PC-9 (cell line): ENCODE results near the gene GDF10. TPM values are rescaled to one million over a fixed set of nuclear protein-coding genes. Genes with fewer than 3 reads are reported as not detected.

Source experiments
- BruUV-seq: library from RNA; stranded (reverse); fragments of 400-500 nt; replicated peaks from 2 replicates; lab custom pipeline; 2021; lab: Mats Ljungman, UMichigan
- CTCF ChIA-PET: fragments of 300-600 bp; sonication (Branson Sonifier 250); formaldehyde crosslinking; loops from one replicate; lab custom pipeline; 2022; ENCODE audit warnings: antibody characterized with exemption; lab: Charles Lee
- POLR2A ChIA-PET: fragments of 300-600 bp; sonication (Branson Sonifier 250); formaldehyde crosslinking; loops from one replicate; lab custom pipeline; 2022; ENCODE audit warnings: antibody characterized with exemption; ENCODE audit not compliant: unreplicated experiment; lab: Charles Lee
- DNase-seq, 2 experiments: peaks; one replicate each; pipeline versions ENCODE4 v3.0.0 to v3.0.0-alpha.2; 2015 to 2022; ENCODE audit warnings: mixed read lengths in 1 of 2
- H2AFZ ChIP-seq: fragments of 200-600 bp; sonication (generic); 2 replicates; pipeline ENCODE4 v1.8.1; 2017; ENCODE audit warnings: antibody characterized with exemption
- H3F3A ChIP-seq: fragments of 200-600 bp; sonication (generic); 2 replicates; pipeline ENCODE4 v1.8.1; 2017; ENCODE audit warnings: antibody characterized with exemption, mild to moderate bottlenecking, low read depth; ENCODE audit not compliant: insufficient read depth
- H3K27ac ChIP-seq: fragments of 200-600 bp; sonication (generic); 2 replicates; pipeline ENCODE4 v1.6.1; 2016; ENCODE audit warnings: mixed run types
- H3K27me3 ChIP-seq: fragments of 200-600 bp; sonication (generic); 2 replicates; pipeline ENCODE4 v1.6.1; 2016; ENCODE audit warnings: low read depth, mixed run types; ENCODE audit not compliant: insufficient read depth
- H3K36me3 ChIP-seq: fragments of 200-600 bp; sonication (generic); 2 replicates; pipeline ENCODE4 v1.6.1; 2016; ENCODE audit warnings: low read depth, mixed run types
- H3K4me1 ChIP-seq: fragments of 200-600 bp; sonication (generic); replicated peaks from 2 replicates; pipeline ENCODE4 v1.6.1; 2016; ENCODE audit warnings: mixed run types; ENCODE audit not compliant: insufficient read depth
- H3K4me2 ChIP-seq: fragments of 200-600 bp; sonication (generic); 2 replicates; pipeline ENCODE4 v1.6.1; 2017; ENCODE audit warnings: mixed run types
- H3K4me3 ChIP-seq: fragments of 200-600 bp; sonication (generic); 2 replicates; pipeline ENCODE4 v1.6.1; 2016; ENCODE audit warnings: mixed run types
- H3K79me2 ChIP-seq: fragments of 200-600 bp; sonication (generic); 2 replicates; pipeline ENCODE4 v1.6.1; 2017; ENCODE audit warnings: low read depth, mixed run types
- H3K9me2 ChIP-seq: fragments of 200-600 bp; sonication (generic); 2 replicates; pipeline ENCODE4 v1.8.1; 2017; ENCODE audit warnings: mild to moderate bottlenecking; ENCODE audit not compliant: insufficient read depth
- H3K9me3 ChIP-seq: fragments of 200-600 bp; sonication (generic); 2 replicates; pipeline ENCODE4 v1.8.1; 2016; ENCODE audit warnings: low read depth; ENCODE audit not compliant: insufficient read depth
- H4K20me1 ChIP-seq: fragments of 200-600 bp; sonication (generic); 2 replicates; pipeline ENCODE4 v1.8.1; 2017; ENCODE audit not compliant: insufficient read depth
- CTCF ChIP-seq: fragments of 200-600 bp; sonication (generic); conservative IDR thresholded peaks from 2 replicates; pipeline ENCODE4 v1.6.1; 2017; ENCODE audit warnings: mixed run types, antibody characterized with exemption, mild to moderate bottlenecking, moderate library complexity
- EZH2 ChIP-seq: fragments of 200-600 bp; sonication (generic); IDR thresholded peaks from 2 replicates; pipeline ENCODE4 v1.8.0; 2017; ENCODE audit warnings: antibody characterized with exemption, low read depth
- intact Hi-C: fragments of 100-400 bp; cut with micrococcal nuclease; formaldehyde crosslinking; loops from one replicate; pipeline ENCODE4 v1.10.0; 2022; ENCODE audit not compliant: unreplicated experiment
- total RNA-seq: library from RNA; stranded (reverse); gene quantifications from 2 replicates; pipeline ENCODE4 v1.2.3, GENCODE V29; 2021

Gene GDF10
- total RNA-seq, 1 experiment from 2014 or later = not detected

- no peaks in the 10 kb centered on the region for H3K9me2 ChIP-seq
- peaks cover 22% of the 10 kb centered on the region for H3K4me1 ChIP-seq
- no peaks in the 10 kb centered on the region for H4K20me1 ChIP-seq
- POLR2A ChIA-PET = no interaction called here
- H3K4me3 ChIP-seq = no peak overlapping the region
- no peaks in the 10 kb centered on the region for H3K27me3 ChIP-seq
- no peak overlapping the region for H3K27ac ChIP-seq
- CTCF ChIA-PET = interaction anchor here (0.7 kb wide), 1 partner anchor 208 kb away, joined by 13 read pairs; no protein-coding TSS in a partner anchor
- H3K79me2 ChIP-seq = no peaks in the 10 kb centered on the region
- H3F3A ChIP-seq = no peaks in the 10 kb centered on the region
- H2AFZ ChIP-seq = no peak overlapping the region
- intact Hi-C loops = no loop called here
- no peak overlapping the region for H3K4me2 ChIP-seq
- H3K36me3 ChIP-seq = no peaks in the 10 kb centered on the region
- no peak for DNase-seq
- TF ChIP-seq CTCF (no peak), EZH2 (no peak)
- H3K9me3 ChIP-seq = no peaks in the 10 kb centered on the region
- BruUV-seq = no TSS peak
Observed at GRCh38 chr10:47326927-47327330, 26.9 kb downstream of the GDF10 start.

GRCh38 chr10:47329855-47330254 is 29.9 kb downstream of the GDF10 start:
- H3K9me3 ChIP-seq = no peaks in the 10 kb centered on the region
- no peak for DNase-seq
- no peaks in the 10 kb centered on the region for H3F3A ChIP-seq
- no peaks in the 10 kb centered on the region for H3K79me2 ChIP-seq
- H3K27ac ChIP-seq = no peak overlapping the region
- no peak overlapping the region for H3K4me2 ChIP-seq
- H2AFZ ChIP-seq = no peak overlapping the region
- no peak for TF ChIP-seq CTCF
- TF ChIP-seq EZH2 = no peak
- no TSS peak for BruUV-seq
- no peak overlapping the region for H3K4me3 ChIP-seq
- H3K4me1 ChIP-seq = peaks cover 12% of the 10 kb centered on the region; the same call in 1 of the 2 replicates
- ChIA-PET POLR2A (no interaction called here), CTCF (no interaction called here)
- peaks cover 12% of the 10 kb centered on the region for H3K27me3 ChIP-seq
- no peaks in the 10 kb centered on the region for H4K20me1 ChIP-seq
- H3K36me3 ChIP-seq = no peaks in the 10 kb centered on the region
- H3K9me2 ChIP-seq = no peaks in the 10 kb centered on the region
- intact Hi-C loops = no loop called here

- H3F3A ChIP-seq = no peaks in the 10 kb centered on the region
- DNase-seq = no peak
- H3K4me2 ChIP-seq = no peak overlapping the region
- no peak overlapping the region for H2AFZ ChIP-seq
- H3K36me3 ChIP-seq = no peaks in the 10 kb centered on the region
- intact Hi-C loops = no loop called here
- no TSS peak for BruUV-seq
- peaks cover 12% of the 10 kb centered on the region; the same call in 1 of the 2 replicates for H3K4me1 ChIP-seq
- H3K9me2 ChIP-seq = no peaks in the 10 kb centered on the region
- POLR2A ChIA-PET = no interaction called here
- no peak overlapping the region for H3K4me3 ChIP-seq
- H3K27ac ChIP-seq = no peak overlapping the region
- H4K20me1 ChIP-seq = no peaks in the 10 kb centered on the region
- CTCF ChIA-PET = no interaction called here
- H3K9me3 ChIP-seq = no peaks in the 10 kb centered on the region
- H3K79me2 ChIP-seq = no peaks in the 10 kb centered on the region
- TF ChIP-seq CTCF = no peak
- peaks cover 16% of the 10 kb centered on the region for H3K27me3 ChIP-seq
Observed at GRCh38 chr10:47330366-47330765, 30.4 kb downstream of the GDF10 start.
